DND-41 (cell line): ENCODE data around the gene CPT1A.

ENCODE experiments used
- ATAC-seq: fragments of 200-7000 bp; cut with Tn5 transposase; 3 replicates; pipeline ENCODE4 v1.9.1; 2021; ENCODE audit warnings: low read depth; ENCODE audit not compliant: insufficient read depth
- DNase-seq: peaks from one replicate; pipeline ENCODE4 v3.0.0-alpha.2; 2020
- H2AFZ ChIP-seq: 2 replicates; pipeline ENCODE4 v1.6.0; 2012; ENCODE audit warnings: low read depth, low read length
- H3K27ac ChIP-seq: 2 replicates; pipeline ENCODE4 v1.5.1; 2012; ENCODE audit warnings: low read length, inconsistent platforms
- H3K27me3 ChIP-seq: fragments of 200-600 bp; sonication (generic); 2 replicates; pipeline ENCODE4 v1.6.0; 2012; ENCODE audit warnings: low read length, mild to moderate bottlenecking, inconsistent platforms; ENCODE audit not compliant: insufficient read depth, poor library complexity
- H3K36me3 ChIP-seq: 2 replicates; pipeline ENCODE4 v1.5.1; 2012; ENCODE audit warnings: low read length, inconsistent platforms; ENCODE audit not compliant: insufficient read depth
- H3K4me1 ChIP-seq: 2 replicates; pipeline ENCODE4 v1.5.1; 2012; ENCODE audit warnings: mild to moderate bottlenecking, low read length; ENCODE audit not compliant: insufficient read depth
- H3K4me2 ChIP-seq: 2 replicates; pipeline ENCODE4 v1.6.0; 2012; ENCODE audit warnings: mild to moderate bottlenecking, moderate library complexity, low read length, inconsistent platforms; ENCODE audit not compliant: insufficient read depth
- H3K4me3 ChIP-seq, 2 experiments: fragments of 200-600 bp in 1 of 2; shearing (Covaris generic) in 1 of 2; 2 replicates each; pipeline ENCODE4 v1.5.1; 2012 to 2016; ENCODE audit warnings: inconsistent platforms in 2 of 2, low read length in 2 of 2, mild to moderate bottlenecking in 2 of 2, low read depth in 1 of 2, moderate library complexity in 1 of 2
- H3K79me2 ChIP-seq: 2 replicates; pipeline ENCODE4 v1.6.0; 2012; ENCODE audit warnings: low read length, inconsistent platforms; ENCODE audit not compliant: insufficient read depth
- H3K9ac ChIP-seq: 2 replicates; pipeline ENCODE4 v1.6.0; 2012; ENCODE audit warnings: low read depth, mild to moderate bottlenecking, inconsistent platforms, low read length, moderate library complexity
- H3K9me3 ChIP-seq: 2 replicates; pipeline ENCODE4 v1.5.1; 2012; ENCODE audit warnings: low read length, moderate library complexity, mild to moderate bottlenecking, inconsistent platforms; ENCODE audit not compliant: insufficient read depth, severe bottlenecking
- H4K20me1 ChIP-seq: 2 replicates; pipeline ENCODE4 v1.6.0; 2012; ENCODE audit warnings: low read length; ENCODE audit not compliant: insufficient read depth
- CTCF ChIP-seq: IDR thresholded peaks from 2 replicates; pipeline ENCODE4 v1.5.1; 2012; ENCODE audit warnings: borderline replicate concordance, low read length, moderate library complexity, mild to moderate bottlenecking; ENCODE audit not compliant: poor library complexity, severe bottlenecking; ENCODE audit errors: extremely low read depth
- EZH2 ChIP-seq: IDR thresholded peaks from 3 replicates; pipeline ENCODE4 v1.6.1; 2012; ENCODE audit warnings: borderline replicate concordance, low read depth, mild to moderate bottlenecking, moderate library complexity, low read length, inconsistent platforms; ENCODE audit not compliant: severe bottlenecking

CPT1A gene

GRCh38 chr11:68838572-68838964 is 3.1 kb downstream of the CPT1A start:
- H3K27me3 ChIP-seq: no peaks in the 10 kb centered on the region
- H2AFZ ChIP-seq: peak overlapping the region; percentile 70
- DNase-seq (peak; percentile 68), ATAC-seq (no peak)
- H3K4me2 ChIP-seq: peak overlapping the region; percentile 69
- H3K4me3 ChIP-seq: peak overlapping the region; percentile 24 to 58; a peak in 3 of 4 replicates
- H3K79me2 ChIP-seq: peaks cover 69% of the 10 kb centered on the region
- TF ChIP-seq EZH2 (no peak), CTCF (no peak)
- H3K36me3 ChIP-seq: peaks cover 15% of the 10 kb centered on the region
- no peaks in the 10 kb centered on the region for H3K9me3 ChIP-seq
- peak overlapping the region; percentile 85 for H3K9ac ChIP-seq
- peak overlapping the region; percentile 85 for H3K27ac ChIP-seq
- H4K20me1 ChIP-seq: peaks cover 18% of the 10 kb centered on the region
- H3K4me1 ChIP-seq: peaks cover 56% of the 10 kb centered on the region

GRCh38 chr11:68837583-68838571 is 3.8 kb downstream of the CPT1A start:
- Histone ChIP-seq H3K27ac (peak overlapping the region; percentile 85), H4K20me1 (peaks cover 22% of the 10 kb centered on the region), H3K4me2 (peak overlapping the region; percentile 69), H2AFZ (no peak overlapping the region), H3K4me1 (peaks cover 49% of the 10 kb centered on the region), H3K9ac (peak overlapping the region; percentile 85), H3K79me2 (peaks cover 75% of the 10 kb centered on the region), H3K27me3 (no peaks in the 10 kb centered on the region), H3K9me3 (no peaks in the 10 kb centered on the region), H3K36me3 (peaks cover 18% of the 10 kb centered on the region), H3K4me3 (peak overlapping the region in 1 of 2 experiments; percentile 58; a peak in 2 of 4 replicates)
- no peak for ATAC-seq
- no peak for DNase-seq
- TF ChIP-seq CTCF (no peak), EZH2 (no peak)

- Histone ChIP-seq H2AFZ (no peak overlapping the region), H4K20me1 (peaks cover 29% of the 10 kb centered on the region), H3K27me3 (no peaks in the 10 kb centered on the region), H3K4me1 (peaks cover 33% of the 10 kb centered on the region), H3K9ac (no peak overlapping the region), H3K79me2 (peaks cover 84% of the 10 kb centered on the region), H3K36me3 (peaks cover 24% of the 10 kb centered on the region), H3K27ac (no peak overlapping the region), H3K4me3 (no peak overlapping the region), H3K4me2 (no peak overlapping the region), H3K9me3 (no peaks in the 10 kb centered on the region)
- no peak for DNase-seq
- no peak for ATAC-seq
- no peak for TF ChIP-seq CTCF
- TF ChIP-seq EZH2: no peak
These were observed 6.0 kb downstream of the CPT1A start for GRCh38 chr11:68835749-68836148.
